Mucosa of descending colon (tissue), 3 donors: ENCODE data around the gene CCNG2. TPM values are rescaled to one million over a fixed set of nuclear protein-coding genes. Genes with fewer than 3 reads are reported as not detected.

Source experiments
- ATAC-seq: fragments of 200-7000 bp; cut with Tn5 transposase; one replicate; pipeline ENCODE4 v1.9.1; 2020; ENCODE audit warnings: mild to moderate bottlenecking, moderate library complexity
- DNase-seq, 3 donors: peaks; one replicate each; pipeline ENCODE4 v3.0.0-alpha.2; 2020
- H3K36me3 ChIP-seq: fragments of 200-600 bp; one replicate; pipeline ENCODE4 v1.8.0; 2021; ENCODE audit warnings: low read depth, mild to moderate bottlenecking
- H3K4me1 ChIP-seq: fragments of 200-600 bp; one replicate; pipeline ENCODE4 v1.8.0; 2021; ENCODE audit warnings: low read depth, mild to moderate bottlenecking
- H3K4me3 ChIP-seq: fragments of 200-600 bp; one replicate; pipeline ENCODE4 v1.8.0; 2021; ENCODE audit warnings: mild to moderate bottlenecking
- H3K9me3 ChIP-seq: fragments of 200-600 bp; one replicate; pipeline ENCODE4 v1.8.0; 2021; ENCODE audit warnings: mild to moderate bottlenecking
- CTCF ChIP-seq: fragments of 200-600 bp; IDR thresholded peaks from one replicate; pipeline ENCODE4 v1.8.0; 2022; ENCODE audit warnings: antibody characterized with exemption, mild to moderate bottlenecking
- intact Hi-C, 2 donors: fragments of 100-400 bp; cut with DNase I in 1 of 2; cut with micrococcal nuclease in 1 of 2; formaldehyde crosslinking; loops; one replicate each; pipeline versions ENCODE4 v1.11.0 to v1.11.1; 2022; cut with DNase I, micrococcal nuclease
- total RNA-seq, 3 donors: library from RNA; stranded (reverse); fragmentation: NEBNext Ultra II Directional in 2 of 3; extraction: Animal tissue kit (Norgen Biotek cat#: 25700) in 2 of 3; gene quantifications; one replicate each; pipeline versions ENCODE4 v1.2.1 to v1.2.4, GENCODE V29; 2021 to 2023
- donor health status: DM: no; HTN: no; CAD: no; lungs with moderate emphysema.
- donor health status: DM: no; HTN: no; CAD: no.
- donor health status: DM: no; HTN: yes; CAD: no.

The CCNG2 gene
- total RNA-seq, 3 donors from 2014 or later = 36.1 to 86.5 (median 64.8) TPM

- no peak for TF ChIP-seq CTCF
- no peaks in the 10 kb centered on the region for H3K36me3 ChIP-seq
- no peak for ATAC-seq
- intact Hi-C loops = loop anchor here in 1 of 2 donors (5.0 kb wide), 1 partner anchor 78 kb away; the partner anchor contains the start of gene CCNI
- H3K9me3 ChIP-seq = no peaks in the 10 kb centered on the region
- DNase-seq = no peak
- H3K4me3 ChIP-seq = no peak overlapping the region
- H3K4me1 ChIP-seq = peaks cover 12% of the 10 kb centered on the region
Measured at GRCh38 chr4:77154761-77155499, 2.1 kb upstream of the CCNG2 start.

GRCh38 chr4:77155631-77156452 is 1.2 kb upstream of the CCNG2 start:
- TF ChIP-seq CTCF = no peak
- intact Hi-C loops = loop anchor here in 1 of 2 donors (5.0 kb wide), 1 partner anchor 79 kb away; the partner anchor contains the start of gene CCNI
- peaks cover 12% of the 10 kb centered on the region for H3K4me1 ChIP-seq
- no peak overlapping the region for H3K4me3 ChIP-seq
- H3K36me3 ChIP-seq = no peaks in the 10 kb centered on the region
- DNase-seq (no peak), ATAC-seq (no peak)
- H3K9me3 ChIP-seq = no peaks in the 10 kb centered on the region

GRCh38 chr4:77156533-77156911 is 485 bp upstream of the CCNG2 start:
- DNase-seq = peak; percentile 93 to 96 (median 96)
- Histone ChIP-seq H3K4me1 (peaks cover 12% of the 10 kb centered on the region), H3K9me3 (no peaks in the 10 kb centered on the region), H3K36me3 (no peaks in the 10 kb centered on the region), H3K4me3 (peak overlapping the region; percentile 99)
- intact Hi-C loops = loop anchor here in 1 of 2 donors (5.0 kb wide), 1 partner anchor 79 kb away; the partner anchor contains the start of gene CCNI
- ATAC-seq = peak; percentile 92
- TF ChIP-seq CTCF = no peak

GRCh38 chr4:77157859-77158486 is 966 bp downstream of the CCNG2 start:
- no peaks in the 10 kb centered on the region for H3K9me3 ChIP-seq
- intact Hi-C loops = loop anchor here in 1 of 2 donors (5.0 kb wide), 1 partner anchor 81 kb away; the partner anchor contains the start of gene CCNI
- DNase-seq = peak; percentile 89 to 93 (median 92)
- H3K36me3 ChIP-seq = no peaks in the 10 kb centered on the region
- H3K4me1 ChIP-seq = peaks cover 12% of the 10 kb centered on the region
- peak overlapping the region; percentile 99 for H3K4me3 ChIP-seq
- ATAC-seq = peak; percentile 69
- no peak for TF ChIP-seq CTCF

GRCh38 chr4:77158487-77158861 is 1.5 kb downstream of the CCNG2 start:
- Histone ChIP-seq H3K9me3 (no peaks in the 10 kb centered on the region), H3K4me3 (peak overlapping the region; percentile 99), H3K36me3 (no peaks in the 10 kb centered on the region), H3K4me1 (peaks cover 12% of the 10 kb centered on the region)
- DNase-seq = no peak
- no peak for ATAC-seq
- no peak for TF ChIP-seq CTCF
- intact Hi-C loops = loop anchor here in 1 of 2 donors (5.0 kb wide), 1 partner anchor 81 kb away; the partner anchor contains the start of gene CCNI
